Tibial nerve (tissue), 4 donors: ENCODE data around the gene GON7. TPM values are rescaled to one million over a fixed set of nuclear protein-coding genes. Genes with fewer than 3 reads are reported as not detected.
"Not testable (repeated sequence)": the region's sequence is repeated elsewhere in the genome, so short reads cannot be mapped to it uniquely, and the experiment has no call there.

ENCODE experiments used
- DNase-seq, 2 donors: peaks; one replicate each; pipeline ENCODE4 v3.0.0-alpha.2; 2019; ENCODE audit warnings: low spot score in 2 of 2
- H3K27ac ChIP-seq, 4 donors: fragments of 200-600 bp; sonication (generic) in 3 of 4; one replicate each; pipeline ENCODE4 v1.5.1; 2017 to 2019; ENCODE audit warnings: mild to moderate bottlenecking in 1 of 4
- H3K27me3 ChIP-seq, 2 donors: fragments of 200-600 bp; sonication (generic) in 1 of 2; one replicate each; pipeline versions ENCODE4 v1.5.1 to v1.6.0; 2017 to 2019
- H3K36me3 ChIP-seq, 3 donors: fragments of 200-600 bp; sonication (generic); one replicate each; pipeline ENCODE4 v1.5.1; 2018 to 2019
- H3K4me1 ChIP-seq, 4 donors: fragments of 200-600 bp; sonication (generic) in 3 of 4; one replicate each; pipeline ENCODE4 v1.5.1; 2017 to 2019
- H3K4me3 ChIP-seq, 4 donors: fragments of 200-600 bp; sonication (generic) in 3 of 4; one replicate each; pipeline ENCODE4 v1.5.1; 2017 to 2019; ENCODE audit warnings: mild to moderate bottlenecking in 1 of 4, moderate library complexity in 1 of 4
- H3K9me3 ChIP-seq, 4 donors: fragments of 200-600 bp; sonication (generic) in 3 of 4; one replicate each; pipeline ENCODE4 v1.5.1; 2017 to 2019
- CTCF ChIP-seq, 5 experiments: fragments of 200-600 bp in 3 of 5; fragments of 450-650 bp in 2 of 5; sonication (generic) in 3 of 5; IDR thresholded peaks; one replicate each; pipeline ENCODE4 v1.5.1; 2016 to 2019; ENCODE audit warnings: antibody characterized with exemption in 5 of 5, mild to moderate bottlenecking in 3 of 5, moderate library complexity in 2 of 5
- EP300 ChIP-seq, 2 donors: sonication (generic); formaldehyde crosslinking; IDR thresholded peaks; one replicate each; pipeline ENCODE4 v1.6.1; 2017; ENCODE audit warnings: antibody characterized with exemption in 2 of 2, mild to moderate bottlenecking in 1 of 2
- POLR2A ChIP-seq, 2 donors: fragments of 450-650 bp; IDR thresholded peaks; one replicate each; pipeline ENCODE4 v1.6.1; 2017; ENCODE audit warnings: antibody characterized with exemption in 2 of 2, mild to moderate bottlenecking in 2 of 2, moderate library complexity in 2 of 2
- WGBS, 2 donors: methylation state at CpG; one replicate each; pipeline ENCODE4 v1.1.5; 2018; 5-methylcytosine and 5-hydroxymethylcytosine counted together
- total RNA-seq, 4 donors: library from RNA; depleted of rRNA; stranded (reverse); fragments of >200 nt; gene quantifications; one replicate each; pipeline ENCODE4 v1.1.0, GENCODE V29; 2016

Gene GON7
- total RNA-seq, 4 donors from 2014 or later, result 7.5 to 23.4 (median 13.2) TPM

GRCh38 chr14:93161411-93161940, 45.4 kb downstream of the GON7 start:
- Histone ChIP-seq H3K27me3 (no peaks in the 10 kb centered on the region), H3K27ac (no peak overlapping the region), H3K9me3 (no peaks in the 10 kb centered on the region), H3K4me3 (no peak overlapping the region), H3K4me1 (no peaks in the 10 kb centered on the region), H3K36me3 (no peaks in the 10 kb centered on the region)
- WGBS, 2 donors, result 67% methylated on average over 4 of the region's 4 CpGs
- DNase-seq, result no peak
- TF ChIP-seq POLR2A (IDR thresholded peaks at IDR 0.05) (no peak), EP300 (IDR thresholded peaks at IDR 0.05) (no peak), CTCF (IDR thresholded peaks at IDR 0.05) (no peak)

DNA sequence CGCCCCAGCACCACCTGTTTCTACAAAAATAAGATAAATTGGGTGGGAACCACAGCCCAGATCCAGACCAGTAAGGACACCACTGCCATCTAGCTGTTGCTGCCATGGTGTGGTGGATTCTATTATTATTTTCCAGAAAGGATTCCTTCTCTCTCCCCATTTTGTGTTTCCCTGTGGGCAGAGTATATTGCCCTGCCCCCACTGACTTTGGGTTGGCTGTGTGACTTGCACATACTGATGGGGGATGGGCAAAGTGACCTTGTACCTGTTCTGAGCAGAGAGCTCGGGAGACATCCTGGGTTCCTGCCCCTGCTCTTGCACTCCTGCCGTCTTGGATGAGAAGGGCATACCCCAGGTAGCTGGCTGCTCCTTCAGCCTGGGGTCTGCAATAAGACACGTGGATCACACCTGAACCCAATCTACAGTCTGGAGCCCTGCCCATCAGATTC, 46.5 kb downstream of the GON7 start:
- Histone ChIP-seq H3K9me3 (no peaks in the 10 kb centered on the region), H3K4me3 (no peak overlapping the region), H3K27me3 (no peaks in the 10 kb centered on the region), H3K36me3 (no peaks in the 10 kb centered on the region), H3K4me1 (no peaks in the 10 kb centered on the region), H3K27ac (no peak overlapping the region)
- DNase-seq, result no peak
- peak in 2 of 5 experiments; percentile 9 to 11 for TF ChIP-seq CTCF (IDR thresholded peaks at IDR 0.05)
- TF ChIP-seq EP300 (IDR thresholded peaks at IDR 0.05), result no peak
- WGBS, 2 donors, result 8 to 43% methylated on average over 4 of the region's 4 CpGs

GRCh38 chr14:93159625-93160352, 47.1 kb downstream of the GON7 start:
- not testable (repeated sequence) for H3K4me1 ChIP-seq, H3K36me3 ChIP-seq, H3K27ac ChIP-seq, DNase-seq, H3K4me3 ChIP-seq, H3K9me3 ChIP-seq, H3K27me3 ChIP-seq
- 62 to 69% methylated on average over 5 of the region's 5 CpGs for WGBS, 2 donors

DNA sequence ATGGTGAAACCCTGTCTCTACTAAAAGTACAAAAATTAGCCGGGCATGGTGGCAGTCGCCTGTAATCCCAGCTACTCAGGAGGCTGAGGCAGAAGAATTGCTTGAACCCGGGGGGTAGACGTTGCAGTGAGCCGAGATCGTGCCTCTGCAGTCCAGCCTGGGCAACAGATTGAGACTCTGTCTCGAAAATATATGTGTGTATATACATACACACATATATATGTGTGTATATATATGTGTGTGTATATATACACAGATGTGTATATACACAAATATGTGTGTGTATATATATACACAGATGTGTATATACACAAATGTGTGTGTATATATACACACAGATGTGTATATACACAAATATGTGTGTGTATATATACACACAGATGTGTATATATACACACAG, 48.5 kb downstream of the GON7 start:
- H3K27me3 ChIP-seq, H3K4me3 ChIP-seq, H3K9me3 ChIP-seq, H3K27ac ChIP-seq, DNase-seq, H3K4me1 ChIP-seq, H3K36me3 ChIP-seq: not testable (repeated sequence)
- WGBS, 2 donors, result 92 to 97% methylated on average over 7 of the region's 7 CpGs

DNA sequence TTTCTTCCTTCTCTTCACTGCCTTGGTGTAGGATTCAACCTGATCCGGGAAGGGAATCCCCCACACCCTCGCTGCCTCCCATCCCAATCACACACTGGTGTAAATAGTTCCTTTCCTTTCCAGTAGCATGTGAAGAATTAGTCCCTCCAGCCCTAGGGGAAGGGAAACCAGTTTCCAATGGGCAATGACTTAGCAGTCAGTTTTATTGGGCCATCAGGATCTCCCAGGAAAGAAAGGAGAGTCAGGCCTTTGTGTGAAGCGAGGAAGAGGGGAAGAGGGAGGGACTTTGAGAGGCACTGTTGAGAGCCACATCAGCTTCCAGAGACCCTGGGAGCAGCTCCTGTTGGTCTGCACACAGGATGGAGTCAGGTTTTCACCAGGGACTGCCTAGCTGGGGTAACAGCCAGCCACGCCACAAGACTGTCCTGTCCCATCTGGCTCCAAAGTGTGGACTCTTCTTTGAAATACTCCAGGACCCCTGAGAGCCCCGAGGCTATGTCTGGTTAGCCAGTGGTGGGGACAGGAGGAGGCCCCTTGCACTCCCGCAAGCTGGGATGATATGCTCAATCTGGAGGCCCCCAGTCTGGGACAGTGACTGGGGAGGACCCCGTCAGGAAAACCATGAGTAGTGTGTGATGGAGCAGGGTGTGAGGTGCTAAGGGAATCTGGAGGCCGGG, 50.0 kb downstream of the GON7 start:
- H3K36me3 ChIP-seq, result no peaks in the 10 kb centered on the region
- DNase-seq, result no peak
- no peaks in the 10 kb centered on the region for H3K27me3 ChIP-seq
- 58 to 69% methylated on average over 7 to 8 of the region's 8 CpGs for WGBS, 2 donors
- TF ChIP-seq CTCF (IDR thresholded peaks at IDR 0.05) (no peak), EP300 (IDR thresholded peaks at IDR 0.05) (no peak), POLR2A (IDR thresholded peaks at IDR 0.05) (no peak)
- no peak overlapping the region for H3K27ac ChIP-seq
- H3K9me3 ChIP-seq, result no peaks in the 10 kb centered on the region
- no peak overlapping the region for H3K4me3 ChIP-seq
- no peaks in the 10 kb centered on the region for H3K4me1 ChIP-seq

GRCh38 chr14:93155667-93156066, 51.2 kb downstream of the GON7 start:
- Histone ChIP-seq H3K4me3 (no peak overlapping the region), H3K27me3 (no peaks in the 10 kb centered on the region), H3K4me1 (no peaks in the 10 kb centered on the region), H3K27ac (no peak overlapping the region), H3K9me3 (no peaks in the 10 kb centered on the region), H3K36me3 (no peaks in the 10 kb centered on the region)
- no peak for TF ChIP-seq POLR2A (IDR thresholded peaks at IDR 0.05)
- TF ChIP-seq EP300 (IDR thresholded peaks at IDR 0.05), result no peak
- TF ChIP-seq CTCF (IDR thresholded peaks at IDR 0.05), result no peak
- WGBS, 2 donors, result 70 to 79% methylated on average over 2 of the region's 2 CpGs
- DNase-seq, result no peak
